Large intestine (tissue), 3 donors: ENCODE measurements around the gene ACLY. TPM values are rescaled to one million over a fixed set of nuclear protein-coding genes. Genes with fewer than 3 reads are reported as not detected.

Experiments
- DNase-seq, 2 donors: peaks; one replicate each; pipeline versions ENCODE4 v3.0.0 to v3.0.0-alpha.2; 2013
- H3K27ac ChIP-seq: one replicate; pipeline ENCODE4 v1.5.1; 2013; ENCODE audit warnings: low read length
- H3K27me3 ChIP-seq: 2 replicates; pipeline ENCODE4 v1.6.1; 2013; ENCODE audit warnings: low read length; ENCODE audit not compliant: control insufficient read depth, insufficient read depth
- H3K36me3 ChIP-seq: 2 replicates; pipeline ENCODE4 v1.6.1; 2013; ENCODE audit warnings: low read length; ENCODE audit not compliant: control insufficient read depth, insufficient read depth
- H3K4me1 ChIP-seq: one replicate; pipeline ENCODE4 v1.6.1; 2013; ENCODE audit warnings: low read length; ENCODE audit not compliant: control insufficient read depth, insufficient read depth
- H3K4me3 ChIP-seq: one replicate; pipeline ENCODE4 v1.5.1; 2013; ENCODE audit warnings: low read length
- H3K9me3 ChIP-seq: one replicate; pipeline ENCODE4 v1.6.1; 2013; ENCODE audit warnings: mild to moderate bottlenecking, low read depth, low read length, moderate library complexity; ENCODE audit not compliant: control insufficient read depth
- WGBS: methylation state at CpG from one replicate; pipeline ENCODE4 v1.1.5; 2013; ENCODE audit warnings: low lambda C conversion rate; ENCODE audit not compliant: insufficient coverage; 5-methylcytosine and 5-hydroxymethylcytosine counted together
- polyA plus RNA-seq: library from polyadenylated mRNA; unstranded; fragments of 120-200 nt; gene quantifications from one replicate; pipeline ENCODE4 v1.2.1, GENCODE V29; 2013

ACLY gene
- polyA plus RNA-seq, 1 donor: 99.7 TPM

- H3K27ac ChIP-seq: no peak overlapping the region
- WGBS: no CpG with 5 or more reads among the region's 10 CpGs
- H3K36me3 ChIP-seq: peaks cover 68% of the 10 kb centered on the region
- H3K4me3 ChIP-seq: no peak overlapping the region
- DNase-seq: no peak
- H3K27me3 ChIP-seq: no peaks in the 10 kb centered on the region
- H3K9me3 ChIP-seq: peaks cover 7% of the 10 kb centered on the region
- no peaks in the 10 kb centered on the region for H3K4me1 ChIP-seq
Measured at GRCh38 chr17:41873559-41874292, 45.0 kb downstream of the ACLY start.

GRCh38 chr17:41871789-41872188 is 47.0 kb downstream of the ACLY start:
- WGBS: no CpG with 5 or more reads among the region's 10 CpGs
- no peak for DNase-seq
- Histone ChIP-seq H3K4me1 (no peaks in the 10 kb centered on the region), H3K27me3 (no peaks in the 10 kb centered on the region), H3K27ac (no peak overlapping the region), H3K4me3 (no peak overlapping the region), H3K9me3 (peaks cover 7% of the 10 kb centered on the region), H3K36me3 (peaks cover 67% of the 10 kb centered on the region)

- H3K36me3 ChIP-seq: peaks cover 70% of the 10 kb centered on the region
- WGBS: no CpG with 5 or more reads among the region's 7 CpGs
- DNase-seq: no peak
Measured at GRCh38 chr17:41870627-41871026, 48.1 kb downstream of the ACLY start.

GRCh38 chr17:41870097-41870496 is 48.7 kb downstream of the ACLY start:
- Histone ChIP-seq H3K4me3 (no peak overlapping the region), H3K4me1 (no peaks in the 10 kb centered on the region), H3K36me3 (peaks cover 69% of the 10 kb centered on the region), H3K9me3 (peaks cover under 1% of the 10 kb centered on the region), H3K27me3 (no peaks in the 10 kb centered on the region), H3K27ac (no peak overlapping the region)
- no CpG with 5 or more reads among the region's 2 CpGs for WGBS
- DNase-seq: no peak

More at GRCh38 chr17:41870627-41871026, 48.1 kb downstream of the ACLY start:
- H3K4me3 ChIP-seq: no peak overlapping the region
- H3K27me3 ChIP-seq: no peaks in the 10 kb centered on the region
- H3K4me1 ChIP-seq: no peaks in the 10 kb centered on the region
- peaks cover 5% of the 10 kb centered on the region for H3K9me3 ChIP-seq
- no peak overlapping the region for H3K27ac ChIP-seq

GRCh38 chr17:41869426-41869825 is 49.3 kb downstream of the ACLY start:
- Histone ChIP-seq H3K27me3 (no peaks in the 10 kb centered on the region), H3K4me1 (no peaks in the 10 kb centered on the region), H3K4me3 (no peak overlapping the region), H3K36me3 (peaks cover 66% of the 10 kb centered on the region), H3K27ac (no peak overlapping the region), H3K9me3 (no peaks in the 10 kb centered on the region)
- no peak for DNase-seq
- WGBS: 80% methylated on average over 1 of the region's 9 CpGs

GRCh38 chr17:41868568-41868967 is 50.2 kb downstream of the ACLY start:
- H3K27ac ChIP-seq: no peak overlapping the region
- H3K36me3 ChIP-seq: peaks cover 59% of the 10 kb centered on the region
- WGBS: no CpG with 5 or more reads among the region's 3 CpGs
- no peak overlapping the region for H3K4me3 ChIP-seq
- no peaks in the 10 kb centered on the region for H3K9me3 ChIP-seq
- no peak for DNase-seq
- H3K4me1 ChIP-seq: peaks cover 8% of the 10 kb centered on the region
- H3K27me3 ChIP-seq: no peaks in the 10 kb centered on the region

GRCh38 chr17:41865596-41865893 is 53.2 kb downstream of the ACLY start:
- H3K4me3 ChIP-seq: peak overlapping the region; percentile 31
- 29% methylated on average over 2 of the region's 10 CpGs for WGBS
- DNase-seq: no peak
- H3K9me3 ChIP-seq: no peaks in the 10 kb centered on the region
- H3K27ac ChIP-seq: peak overlapping the region; percentile 65
- H3K36me3 ChIP-seq: peaks cover 34% of the 10 kb centered on the region
- no peaks in the 10 kb centered on the region for H3K27me3 ChIP-seq
- H3K4me1 ChIP-seq: peaks cover 12% of the 10 kb centered on the region

GRCh38 chr17:41864836-41865595 is 53.7 kb downstream of the ACLY start, which contains the start of gene KLHL11:
Gene KLHL11 (minus strand): TSS chr17:41865423. CDS start chr17:41865370, 53 bp downstream.
- H3K4me1 ChIP-seq: peaks cover 12% of the 10 kb centered on the region
- peaks cover 29% of the 10 kb centered on the region for H3K36me3 ChIP-seq
- H3K4me3 ChIP-seq: peak within 1 kb of the TSS; percentile 100
- WGBS: no CpG with 5 or more reads among the region's 90 CpGs
- no peaks in the 10 kb centered on the region for H3K9me3 ChIP-seq
- DNase-seq: peak; percentile 91 to 95
- no peaks in the 10 kb centered on the region for H3K27me3 ChIP-seq
- H3K27ac ChIP-seq: peak within 1 kb of the TSS; percentile 88

- H3K27ac ChIP-seq: peak overlapping the region; percentile 88
- peak overlapping the region; percentile 100 for H3K4me3 ChIP-seq
- H3K36me3 ChIP-seq: peaks cover 23% of the 10 kb centered on the region
- H3K4me1 ChIP-seq: peaks cover 12% of the 10 kb centered on the region
- peak in 1 of 2 donors; percentile 40 for DNase-seq
- no peaks in the 10 kb centered on the region for H3K27me3 ChIP-seq
- H3K9me3 ChIP-seq: no peaks in the 10 kb centered on the region
- WGBS: no CpG with 5 or more reads among the region's 25 CpGs
Measured at GRCh38 chr17:41864498-41864835, 54.3 kb downstream of the ACLY start.

GRCh38 chr17:41863074-41863848 is 55.5 kb downstream of the ACLY start:
- Histone ChIP-seq H3K27ac (no peak overlapping the region), H3K4me3 (peak overlapping the region; percentile 100), H3K36me3 (peaks cover 14% of the 10 kb centered on the region), H3K27me3 (no peaks in the 10 kb centered on the region), H3K4me1 (peaks cover 12% of the 10 kb centered on the region), H3K9me3 (no peaks in the 10 kb centered on the region)
- no peak for DNase-seq
- WGBS: 67% methylated on average over 4 of the region's 18 CpGs
